OCI-LY1 (cell line): ENCODE data around the gene AVPI1.

Experiments
- H2AFZ ChIP-seq: fragments of 200-600 bp; sonication (generic), shearing (Covaris generic); 2 replicates; pipeline ENCODE4 v1.6.0; 2014; ENCODE audit warnings: antibody characterized with exemption, mild to moderate bottlenecking, low read length
- H3F3A ChIP-seq: fragments of 200-600 bp; sonication (generic), shearing (Covaris generic); 2 replicates; pipeline ENCODE4 v1.6.0; 2014; ENCODE audit warnings: mild to moderate bottlenecking, antibody characterized with exemption, low read length, moderate library complexity; ENCODE audit not compliant: insufficient read depth
- H3K27ac ChIP-seq: fragments of 200-600 bp; sonication (generic); 2 replicates; pipeline ENCODE4 v1.5.1; 2014; ENCODE audit warnings: low read length, mixed run types, mild to moderate bottlenecking, low read depth; ENCODE audit not compliant: poor library complexity, severe bottlenecking
- H3K27me3 ChIP-seq: fragments of 200-600 bp; sonication (generic); 2 replicates; pipeline ENCODE4 v1.6.0; 2014; ENCODE audit warnings: antibody characterized with exemption, mild to moderate bottlenecking, low read length, moderate library complexity; ENCODE audit not compliant: insufficient read depth
- H3K36me3 ChIP-seq: fragments of 200-600 bp; sonication (generic); 2 replicates; pipeline ENCODE4 v1.6.1; 2014; ENCODE audit warnings: mild to moderate bottlenecking, antibody characterized with exemption, low read length, moderate library complexity, mixed read lengths; ENCODE audit not compliant: insufficient read depth
- H3K4me1 ChIP-seq: fragments of 200-600 bp; sonication (generic); 2 replicates; pipeline ENCODE4 v1.5.1; 2014; ENCODE audit warnings: mild to moderate bottlenecking, low read length, moderate library complexity; ENCODE audit not compliant: insufficient read depth, severe bottlenecking
- H3K4me2 ChIP-seq: fragments of 200-600 bp; sonication (generic), shearing (Covaris generic); 2 replicates; pipeline ENCODE4 v1.6.1; 2014; ENCODE audit warnings: low read length
- H3K4me3 ChIP-seq: fragments of 200-600 bp; sonication (generic); 2 replicates; pipeline ENCODE4 v1.5.1; 2014; ENCODE audit warnings: low read length, low read depth, mild to moderate bottlenecking, mixed read lengths; ENCODE audit not compliant: poor library complexity, severe bottlenecking
- H3K79me2 ChIP-seq: fragments of 200-600 bp; shearing (Covaris generic); 2 replicates; pipeline ENCODE4 v1.6.1; 2016; ENCODE audit warnings: mixed run types, low read length, mixed read lengths; ENCODE audit not compliant: insufficient read depth
- H3K9ac ChIP-seq: fragments of 200-600 bp; sonication (generic), shearing (Covaris generic); 2 replicates; pipeline ENCODE4 v1.6.1; 2014; ENCODE audit warnings: mild to moderate bottlenecking, low read length, mixed read lengths
- H3K9me2 ChIP-seq: fragments of 200-600 bp; sonication (generic), shearing (Covaris generic); 2 replicates; pipeline ENCODE4 v1.6.1; 2014; ENCODE audit warnings: low read depth, mild to moderate bottlenecking, low read length, mixed read lengths
- H3K9me3 ChIP-seq: fragments of 200-600 bp; shearing (Covaris generic); 2 replicates; pipeline ENCODE4 v1.6.1; 2014; ENCODE audit warnings: low read length, mixed read lengths
- H4K20me1 ChIP-seq: fragments of 200-600 bp; sonication (generic), shearing (Covaris generic); 2 replicates; pipeline ENCODE4 v1.6.0; 2016; ENCODE audit warnings: mild to moderate bottlenecking, low read length; ENCODE audit not compliant: insufficient read depth
- CTCF ChIP-seq: fragments of 200-600 bp; sonication (generic), shearing (Covaris generic); IDR thresholded peaks from 2 replicates; pipeline ENCODE4 v1.5.1; 2017; ENCODE audit warnings: mild to moderate bottlenecking, antibody characterized with exemption, low read length, moderate library complexity, mixed read lengths
- EZH2 ChIP-seq: fragments of 200-600 bp; sonication (generic), shearing (Covaris generic); IDR thresholded peaks from 2 replicates; pipeline ENCODE4 v1.8.0; 2017; ENCODE audit warnings: borderline replicate concordance, mixed run types, mild to moderate bottlenecking, antibody characterized with exemption, low read length, moderate library complexity, mixed read lengths

Gene AVPI1

GRCh38 chr10:97631098-97631497 is 55.9 kb downstream of the AVPI1 start:
- no peaks in the 10 kb centered on the region for H3K79me2 ChIP-seq
- TF ChIP-seq EZH2 (no peak), CTCF (no peak)
- H3K4me3 ChIP-seq, result no peak overlapping the region
- H3K9me3 ChIP-seq, result no peaks in the 10 kb centered on the region
- no peak overlapping the region for H2AFZ ChIP-seq
- H3K36me3 ChIP-seq, result no peaks in the 10 kb centered on the region
- no peaks in the 10 kb centered on the region for H3K27me3 ChIP-seq
- H3K4me1 ChIP-seq, result peaks cover 10% of the 10 kb centered on the region
- no peak overlapping the region for H3K9ac ChIP-seq
- H4K20me1 ChIP-seq, result no peaks in the 10 kb centered on the region
- no peak overlapping the region for H3K4me2 ChIP-seq
- H3F3A ChIP-seq, result no peaks in the 10 kb centered on the region
- H3K27ac ChIP-seq, result no peak overlapping the region
- H3K9me2 ChIP-seq, result no peaks in the 10 kb centered on the region

DNA sequence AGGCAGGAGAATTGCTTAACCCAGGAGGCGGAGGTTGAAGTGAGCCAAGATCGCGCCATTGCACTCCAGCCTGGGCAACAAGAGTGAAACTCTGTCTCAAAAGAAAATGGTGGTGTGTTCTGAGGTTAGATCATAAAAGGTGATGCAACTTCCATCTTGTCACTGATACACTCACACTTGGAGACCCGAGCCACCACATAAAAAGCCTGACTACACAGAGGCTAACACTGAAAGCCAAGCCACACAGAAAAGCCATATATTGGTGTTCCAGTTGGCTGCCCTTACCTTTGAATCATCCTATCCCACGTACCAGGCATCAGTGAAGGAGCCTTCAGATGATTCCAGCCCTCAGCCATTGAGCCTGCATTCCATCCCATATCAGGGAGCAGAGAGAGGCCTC is 57.8 kb downstream of the AVPI1 start:
- H3F3A ChIP-seq, result no peaks in the 10 kb centered on the region
- H3K36me3 ChIP-seq, result no peaks in the 10 kb centered on the region
- no peak overlapping the region for H2AFZ ChIP-seq
- H3K9me3 ChIP-seq, result no peaks in the 10 kb centered on the region
- no peak for TF ChIP-seq CTCF
- TF ChIP-seq EZH2, result no peak
- no peaks in the 10 kb centered on the region for H4K20me1 ChIP-seq
- no peaks in the 10 kb centered on the region for H3K79me2 ChIP-seq
- no peak overlapping the region for H3K9ac ChIP-seq
- H3K4me3 ChIP-seq, result no peak overlapping the region
- H3K27me3 ChIP-seq, result no peaks in the 10 kb centered on the region
- no peaks in the 10 kb centered on the region for H3K9me2 ChIP-seq
- no peak overlapping the region for H3K27ac ChIP-seq
- H3K4me1 ChIP-seq, result peaks cover 10% of the 10 kb centered on the region
- no peak overlapping the region for H3K4me2 ChIP-seq

DNA sequence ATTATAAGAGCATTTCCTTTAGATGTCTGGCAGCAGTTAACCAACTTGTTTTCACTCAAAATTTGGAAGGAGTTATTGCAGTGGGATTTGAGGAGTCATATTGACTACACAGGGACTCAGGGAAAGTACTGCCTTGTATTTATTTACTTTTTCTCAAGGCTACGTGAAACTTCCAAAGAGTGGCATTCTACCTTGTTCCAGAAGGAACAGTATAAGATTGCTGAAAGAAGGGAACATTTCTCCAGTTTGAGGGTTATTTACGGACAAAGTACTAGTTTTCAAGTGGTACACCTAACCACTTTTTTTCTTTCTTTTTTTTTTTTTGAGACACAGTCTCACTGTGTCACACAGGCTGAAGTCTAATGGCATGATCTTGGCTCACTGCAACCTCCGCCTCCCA is 58.8 kb downstream of the AVPI1 start:
- Histone ChIP-seq H3F3A (no peaks in the 10 kb centered on the region), H3K4me1 (peaks cover 6% of the 10 kb centered on the region), H3K27me3 (no peaks in the 10 kb centered on the region), H2AFZ (no peak overlapping the region), H3K9ac (no peak overlapping the region), H3K79me2 (no peaks in the 10 kb centered on the region), H3K36me3 (no peaks in the 10 kb centered on the region), H3K27ac (no peak overlapping the region), H3K9me3 (no peaks in the 10 kb centered on the region), H3K4me2 (no peak overlapping the region), H4K20me1 (no peaks in the 10 kb centered on the region), H3K4me3 (no peak overlapping the region), H3K9me2 (no peaks in the 10 kb centered on the region)
- TF ChIP-seq CTCF (no peak), EZH2 (no peak)
